ENCODE results near the gene FAM149A. TPM values are rescaled to one million over a fixed set of nuclear protein-coding genes. Genes with fewer than 3 reads are reported as not detected.

Gene FAM149A
- total RNA-seq, 5 donors from 2014 or later (not counting 1 experiment from before 2014, with no cell fraction given) = 0.57 to 3.2 (median 1.1) TPM

- no peaks in the 10 kb centered on the region for H3K36me3 ChIP-seq (ENCODE audit: control insufficient read depth in 2 of 2, extremely low read depth in 1 of 2, insufficient read depth in 1 of 2, low read length in 1 of 2)
- peak in 1 of 35 experiments; percentile 35 for DNase-seq
- H3K4me3 Mint-ChIP-seq = peak within 1 kb of the TSS; percentile 60 to 82 (median 75)
- POLR2A ChIA-PET = interaction anchor here (1.3 to 1.6 kb wide), 2 partner anchors 12 to 14 kb away, joined by 3 to 4 read pairs; no protein-coding TSS in a partner anchor
- 40% methylated on average over 4 of the region's 12 CpGs for WGBS (ENCODE audit: insufficient coverage)
- no peaks in the 10 kb centered on the region for H3K9me3 ChIP-seq
- H3K4me1 ChIP-seq (ENCODE audit: control insufficient read depth in 1 of 2, extremely low read depth in 1 of 2, insufficient read depth in 2 of 2, low read length in 2 of 2) = peaks cover 4 to 11% of the 10 kb centered on the region in 2 experiments
- H3K27me3 ChIP-seq (replicated peaks in 1 of 2; ENCODE audit: control insufficient read depth in 2 of 2, extremely low read depth in 1 of 2, insufficient read depth in 2 of 2, low read length in 1 of 2) = no peaks in the 10 kb centered on the region
- H3K27me3 Mint-ChIP-seq = peaks cover 8 to 11% of the 10 kb centered on the region in 2 donors
- H3K4me3 ChIP-seq (ENCODE audit: control insufficient read depth in 1 of 2, extremely low read depth in 1 of 2, low read length in 1 of 2) = peak within 1 kb of the TSS; percentile 55 to 64
- no peaks in the 10 kb centered on the region for H3K36me3 Mint-ChIP-seq
- ATAC-seq (replicated peaks in 1 of 4) = peak in 3 of 4 experiments; percentile 26 to 54 (median 33)
- H3K27ac Mint-ChIP-seq = peak within 1 kb of the TSS; percentile 10 to 26
- no peaks in the 10 kb centered on the region for H3K9me3 Mint-ChIP-seq
- CTCF ChIA-PET = interaction anchor here (0.7 to 3.7 kb wide), 7 partner anchors 13 to 518 kb away, joined by 3 to 28 read pairs (median 6); no protein-coding TSS in a partner anchor
- H3K27ac ChIP-seq (ENCODE audit: low read length) = no peak within 1 kb of the TSS
- H3K4me1 Mint-ChIP-seq = peaks cover 23 to 25% (median 24%) of the 10 kb centered on the region in 3 donors
Observed at GRCh38 chr4:186068581-186069348, 35.7 kb upstream of the FAM149A start, which contains the start of gene TLR3. Gene TLR3 (plus strand): TSS chr4:186069156. CDS start chr4:186076620, 7,464 bp downstream.

GRCh38 chr4:186069729-186070128, 34.8 kb upstream of the FAM149A start:
- POLR2A ChIA-PET = no interaction called here
- peak overlapping the region; percentile 60 to 82 (median 75) for H3K4me3 Mint-ChIP-seq

GRCh38 chr4:186072516-186072915, 32.0 kb upstream of the FAM149A start:
- ATAC-seq (replicated peaks in 1 of 4) = no peak
- 100% methylated on average over 5 of the region's 10 CpGs for WGBS (ENCODE audit: insufficient coverage)

More at GRCh38 chr4:186069729-186070128, 34.8 kb upstream of the FAM149A start:
- H3K4me3 ChIP-seq (ENCODE audit: control insufficient read depth in 1 of 2, extremely low read depth in 1 of 2, low read length in 1 of 2) = no peak overlapping the region
- H3K27ac ChIP-seq (ENCODE audit: low read length) = no peak overlapping the region
- CTCF ChIA-PET = interaction anchor here in 1 of 2 donors (2.1 to 3.7 kb wide), 2 partner anchors 68 to 517 kb away, joined by 14 to 28 read pairs; no protein-coding TSS in a partner anchor
- Mint-ChIP-seq H3K36me3 (no peaks in the 10 kb centered on the region), H3K9me3 (no peaks in the 10 kb centered on the region), H3K27me3 (peaks cover 7 to 9% of the 10 kb centered on the region in 2 donors), H3K4me1 (peaks cover 23 to 25% (median 24%) of the 10 kb centered on the region in 3 donors), H3K27ac (peak overlapping the region; percentile 1 to 10)
- DNase-seq (no peak), ATAC-seq (replicated peaks in 1 of 4) (no peak)
- WGBS (ENCODE audit: insufficient coverage) = 100% methylated on average over 2 of the region's 4 CpGs
- H3K27me3 ChIP-seq (replicated peaks in 1 of 2; ENCODE audit: control insufficient read depth in 2 of 2, extremely low read depth in 1 of 2, insufficient read depth in 2 of 2, low read length in 1 of 2) = no peaks in the 10 kb centered on the region
- H3K9me3 ChIP-seq = no peaks in the 10 kb centered on the region
- no peaks in the 10 kb centered on the region for H3K36me3 ChIP-seq (ENCODE audit: control insufficient read depth in 2 of 2, extremely low read depth in 1 of 2, insufficient read depth in 1 of 2, low read length in 1 of 2)
- peaks cover 4 to 11% of the 10 kb centered on the region in 2 experiments for H3K4me1 ChIP-seq (ENCODE audit: control insufficient read depth in 1 of 2, extremely low read depth in 1 of 2, insufficient read depth in 2 of 2, low read length in 2 of 2)

GRCh38 chr4:186074189-186074588, 30.3 kb upstream of the FAM149A start:
- CTCF ChIA-PET = interaction anchor here in 1 of 2 donors (0.6 kb wide), 1 partner anchor 9 kb away, joined by 3 read pairs; no protein-coding TSS in a partner anchor
- peaks cover 4 to 12% (median 9%) of the 10 kb centered on the region in 3 donors for H3K4me1 Mint-ChIP-seq
- no peak overlapping the region for H3K27ac ChIP-seq (ENCODE audit: low read length)

More at GRCh38 chr4:186072516-186072915, 32.0 kb upstream of the FAM149A start:
- DNase-seq = no peak
- H3K36me3 Mint-ChIP-seq = no peaks in the 10 kb centered on the region
- H3K4me1 Mint-ChIP-seq = peaks cover 19 to 23% (median 22%) of the 10 kb centered on the region in 3 donors
- CTCF ChIA-PET = no interaction called here
- no peaks in the 10 kb centered on the region for H3K9me3 ChIP-seq
- no peak overlapping the region for H3K27ac ChIP-seq (ENCODE audit: low read length)
- no peaks in the 10 kb centered on the region for H3K27me3 Mint-ChIP-seq
- no peaks in the 10 kb centered on the region for H3K36me3 ChIP-seq (ENCODE audit: control insufficient read depth in 2 of 2, extremely low read depth in 1 of 2, insufficient read depth in 1 of 2, low read length in 1 of 2)
- no peak overlapping the region for H3K4me3 Mint-ChIP-seq
- peaks cover 4 to 11% of the 10 kb centered on the region in 2 experiments for H3K4me1 ChIP-seq (ENCODE audit: control insufficient read depth in 1 of 2, extremely low read depth in 1 of 2, insufficient read depth in 2 of 2, low read length in 2 of 2)
- no peak overlapping the region for H3K4me3 ChIP-seq (ENCODE audit: control insufficient read depth in 1 of 2, extremely low read depth in 1 of 2, low read length in 1 of 2)
- H3K27ac Mint-ChIP-seq = no peak overlapping the region
- H3K27me3 ChIP-seq (replicated peaks in 1 of 2; ENCODE audit: control insufficient read depth in 2 of 2, extremely low read depth in 1 of 2, insufficient read depth in 2 of 2, low read length in 1 of 2) = no peaks in the 10 kb centered on the region
- H3K9me3 Mint-ChIP-seq = no peaks in the 10 kb centered on the region
- POLR2A ChIA-PET = no interaction called here

DNA sequence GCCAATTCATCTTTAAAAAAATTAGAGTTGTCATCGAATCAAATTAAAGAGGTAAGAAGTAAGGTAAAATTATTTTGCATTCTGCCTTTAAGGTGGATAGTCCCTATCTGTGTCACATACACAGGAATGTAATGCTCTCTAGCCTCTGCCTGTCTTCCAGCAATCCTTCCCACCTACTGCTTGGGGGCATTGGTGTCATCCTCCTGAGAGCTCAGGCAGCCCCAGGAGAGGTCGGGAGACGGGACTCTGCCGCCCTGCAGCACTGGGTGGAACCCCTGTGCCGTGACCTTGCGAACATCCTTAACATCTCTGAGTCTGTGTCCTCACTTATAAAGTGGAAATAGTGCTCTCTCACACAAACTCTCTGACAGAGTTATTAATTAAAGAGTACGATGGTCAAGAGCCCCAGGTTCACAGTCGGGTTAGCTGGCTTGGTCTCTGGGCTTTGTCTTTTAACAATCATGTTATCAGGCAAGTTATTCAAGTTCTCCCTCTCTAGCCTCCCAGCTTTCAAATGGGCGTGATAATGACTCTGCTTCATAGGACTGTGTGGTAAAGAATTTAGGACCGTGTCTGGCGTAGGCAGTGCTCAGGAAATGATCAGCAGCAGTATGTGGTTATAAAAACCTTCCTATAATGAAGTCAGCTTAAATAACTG, 25.4 kb upstream of the FAM149A start:
- H3K36me3 Mint-ChIP-seq = peaks cover 27% of the 10 kb centered on the region
- H3K9me3 Mint-ChIP-seq = no peaks in the 10 kb centered on the region
- no peak for ATAC-seq (replicated peaks in 1 of 4)
- ChIA-PET CTCF (interaction anchor here in 1 of 2 donors (1.2 kb wide), 1 partner anchor 17 kb away, joined by 3 read pairs; no protein-coding TSS in a partner anchor), POLR2A (interaction anchor here in 1 of 2 donors (0.7 kb wide), 1 partner anchor 496 kb away, joined by 4 read pairs; no protein-coding TSS in a partner anchor)
- Histone ChIP-seq H3K9me3 (no peaks in the 10 kb centered on the region), H3K4me1 (ENCODE audit: control insufficient read depth in 1 of 2, extremely low read depth in 1 of 2, insufficient read depth in 2 of 2, low read length in 2 of 2) (no peaks in the 10 kb centered on the region), H3K36me3 (ENCODE audit: control insufficient read depth in 2 of 2, extremely low read depth in 1 of 2, insufficient read depth in 1 of 2, low read length in 1 of 2) (no peaks in the 10 kb centered on the region), H3K27ac (ENCODE audit: low read length) (no peak overlapping the region), H3K27me3 (replicated peaks in 1 of 2; ENCODE audit: control insufficient read depth in 2 of 2, extremely low read depth in 1 of 2, insufficient read depth in 2 of 2, low read length in 1 of 2) (no peaks in the 10 kb centered on the region), H3K4me3 (ENCODE audit: control insufficient read depth in 1 of 2, extremely low read depth in 1 of 2, low read length in 1 of 2) (no peak overlapping the region)
- no peak overlapping the region for H3K27ac Mint-ChIP-seq
- peaks cover 0 to 8% of the 10 kb centered on the region in 2 donors for H3K27me3 Mint-ChIP-seq
- DNase-seq = no peak
- WGBS (ENCODE audit: insufficient coverage) = no CpG with 5 or more reads among the region's 11 CpGs
- no peak overlapping the region for H3K4me3 Mint-ChIP-seq
- H3K4me1 Mint-ChIP-seq = no peaks in the 10 kb centered on the region

More at GRCh38 chr4:186074189-186074588, 30.3 kb upstream of the FAM149A start:
- no peak overlapping the region for H3K4me3 Mint-ChIP-seq
- Histone ChIP-seq H3K9me3 (no peaks in the 10 kb centered on the region), H3K27me3 (replicated peaks in 1 of 2; ENCODE audit: control insufficient read depth in 2 of 2, extremely low read depth in 1 of 2, insufficient read depth in 2 of 2, low read length in 1 of 2) (no peaks in the 10 kb centered on the region), H3K36me3 (ENCODE audit: control insufficient read depth in 2 of 2, extremely low read depth in 1 of 2, insufficient read depth in 1 of 2, low read length in 1 of 2) (no peaks in the 10 kb centered on the region), H3K4me1 (ENCODE audit: control insufficient read depth in 1 of 2, extremely low read depth in 1 of 2, insufficient read depth in 2 of 2, low read length in 2 of 2) (peaks cover 0 to 2% of the 10 kb centered on the region in 2 experiments), H3K4me3 (ENCODE audit: control insufficient read depth in 1 of 2, extremely low read depth in 1 of 2, low read length in 1 of 2) (no peak overlapping the region)
- DNase-seq (no peak), ATAC-seq (replicated peaks in 1 of 4) (no peak)
- no peaks in the 10 kb centered on the region for H3K27me3 Mint-ChIP-seq
- 87% methylated on average over 5 of the region's 7 CpGs for WGBS (ENCODE audit: insufficient coverage)
- no peaks in the 10 kb centered on the region for H3K9me3 Mint-ChIP-seq
- POLR2A ChIA-PET = no interaction called here
- no peak overlapping the region for H3K27ac Mint-ChIP-seq
- peaks cover 5% of the 10 kb centered on the region for H3K36me3 Mint-ChIP-seq

GRCh38 chr4:186079694-186080093, 24.8 kb upstream of the FAM149A start:
- CTCF ChIA-PET = interaction anchor here in 1 of 2 donors (0.7 to 1.2 kb wide), 2 partner anchors 18 to 61 kb away, joined by 3 to 4 read pairs; no protein-coding TSS in a partner anchor
- Histone ChIP-seq H3K9me3 (no peaks in the 10 kb centered on the region), H3K27me3 (replicated peaks in 1 of 2; ENCODE audit: control insufficient read depth in 2 of 2, extremely low read depth in 1 of 2, insufficient read depth in 2 of 2, low read length in 1 of 2) (no peaks in the 10 kb centered on the region), H3K36me3 (ENCODE audit: control insufficient read depth in 2 of 2, extremely low read depth in 1 of 2, insufficient read depth in 1 of 2, low read length in 1 of 2) (no peaks in the 10 kb centered on the region), H3K4me1 (ENCODE audit: control insufficient read depth in 1 of 2, extremely low read depth in 1 of 2, insufficient read depth in 2 of 2, low read length in 2 of 2) (no peaks in the 10 kb centered on the region), H3K4me3 (ENCODE audit: control insufficient read depth in 1 of 2, extremely low read depth in 1 of 2, low read length in 1 of 2) (no peak overlapping the region), H3K27ac (ENCODE audit: low read length) (no peak overlapping the region)
- Mint-ChIP-seq H3K9me3 (no peaks in the 10 kb centered on the region), H3K4me1 (no peaks in the 10 kb centered on the region), H3K4me3 (no peak overlapping the region), H3K27me3 (peaks cover 0 to 8% of the 10 kb centered on the region in 2 donors), H3K27ac (no peak overlapping the region), H3K36me3 (peaks cover 27% of the 10 kb centered on the region)
- WGBS (ENCODE audit: insufficient coverage) = 92% methylated on average over 9 of the region's 9 CpGs
- POLR2A ChIA-PET = interaction anchor here in 1 of 2 donors (1.9 kb wide), 1 partner anchor 11 kb away, joined by 4 read pairs; the partner anchor contains the start of gene TLR3
- DNase-seq = no peak
- no peak for ATAC-seq (replicated peaks in 1 of 4)

Data from T-cell (primary cell).